Osteoblast (primary cell): Measurements from ENCODE around the gene PODNL1. TPM values are rescaled to one million over a fixed set of nuclear protein-coding genes. Genes with fewer than 3 reads are reported as not detected.

Source experiments
- DNase-seq: peaks from one replicate; pipeline ENCODE4 v3.0.0; 2011; ENCODE audit warnings: low spot score, mixed read lengths; ENCODE audit not compliant: insufficient read length; ENCODE audit errors: missing footprints
- H2AFZ ChIP-seq: 2 replicates; pipeline ENCODE4 v1.6.0; 2011; ENCODE audit warnings: mild to moderate bottlenecking, low read length
- H3K27ac ChIP-seq: 2 replicates; pipeline ENCODE4 v1.5.1; 2011; ENCODE audit warnings: mild to moderate bottlenecking, low read depth, low read length, moderate library complexity
- H3K27me3 ChIP-seq: 2 replicates; pipeline ENCODE4 v1.6.0; 2012; ENCODE audit warnings: mild to moderate bottlenecking, control low read depth, inconsistent platforms, low read length, moderate library complexity; ENCODE audit not compliant: insufficient read depth
- H3K36me3 ChIP-seq: 2 replicates; pipeline ENCODE4 v1.5.1; 2011; ENCODE audit warnings: mild to moderate bottlenecking, low read length, control low read depth, moderate library complexity; ENCODE audit not compliant: insufficient read depth
- H3K4me1 ChIP-seq: 2 replicates; pipeline ENCODE4 v1.5.1; 2011; ENCODE audit warnings: mild to moderate bottlenecking, low read length, control low read depth, moderate library complexity; ENCODE audit not compliant: insufficient read depth
- H3K4me2 ChIP-seq: 2 replicates; pipeline ENCODE4 v1.6.0; 2011; ENCODE audit warnings: mild to moderate bottlenecking, low read length; ENCODE audit not compliant: insufficient read depth
- H3K4me3 ChIP-seq: fragments of 200-600 bp; sonication (generic); 3 replicates; pipeline ENCODE4 v1.5.1; 2012; ENCODE audit warnings: mild to moderate bottlenecking, low read length, inconsistent platforms; ENCODE audit not compliant: insufficient read depth
- H3K79me2 ChIP-seq: 2 replicates; pipeline ENCODE4 v1.6.0; 2012; ENCODE audit warnings: mild to moderate bottlenecking, low read length, control low read depth, inconsistent platforms; ENCODE audit not compliant: insufficient read depth
- H3K9me3 ChIP-seq: 2 replicates; pipeline ENCODE4 v1.5.1; 2011; ENCODE audit warnings: low read depth, low read length, control low read depth
- H4K20me1 ChIP-seq: 2 replicates; pipeline ENCODE4 v1.6.0; 2012; ENCODE audit warnings: mild to moderate bottlenecking, low read length, control low read depth; ENCODE audit not compliant: insufficient read depth
- CTCF ChIP-seq: IDR thresholded peaks from 2 replicates; pipeline ENCODE4 v1.5.1; 2011; ENCODE audit warnings: mild to moderate bottlenecking, low read depth, low read length, moderate library complexity; ENCODE audit errors: extremely low read depth
- total RNA-seq: library from RNA; depleted of rRNA; stranded (reverse); fragments of >200 nt; gene quantifications from 2 replicates; pipeline ENCODE4 v1.2.3, GENCODE V29; 2012

PODNL1 gene
- total RNA-seq, 1 donor: 4.0 TPM

GRCh38 chr19:13885826-13886365 is 52.3 kb downstream of the PODNL1 start:
- peaks cover 20% of the 10 kb centered on the region for H3K4me1 ChIP-seq
- no peaks in the 10 kb centered on the region for H3K27me3 ChIP-seq
- H3K4me2 ChIP-seq: no peak overlapping the region
- H3K9me3 ChIP-seq: no peaks in the 10 kb centered on the region
- no peaks in the 10 kb centered on the region for H4K20me1 ChIP-seq
- no peak overlapping the region for H3K4me3 ChIP-seq
- DNase-seq: peak; percentile 64
- H3K36me3 ChIP-seq: no peaks in the 10 kb centered on the region
- no peak for TF ChIP-seq CTCF
- no peak overlapping the region for H3K27ac ChIP-seq
- no peak overlapping the region for H2AFZ ChIP-seq
- H3K79me2 ChIP-seq: no peaks in the 10 kb centered on the region

GRCh38 chr19:13884726-13885591 is 53.3 kb downstream of the PODNL1 start:
- Histone ChIP-seq H3K9me3 (no peaks in the 10 kb centered on the region), H3K79me2 (no peaks in the 10 kb centered on the region), H3K36me3 (no peaks in the 10 kb centered on the region), H3K4me1 (peaks cover 27% of the 10 kb centered on the region), H3K27ac (no peak overlapping the region), H2AFZ (no peak overlapping the region), H3K27me3 (no peaks in the 10 kb centered on the region), H3K4me3 (no peak overlapping the region), H4K20me1 (no peaks in the 10 kb centered on the region), H3K4me2 (no peak overlapping the region)
- DNase-seq: peak; percentile 73
- TF ChIP-seq CTCF: no peak

- peak; percentile 26 for TF ChIP-seq CTCF
- Histone ChIP-seq H3K4me3 (no peak overlapping the region), H3K4me1 (peaks cover 27% of the 10 kb centered on the region), H3K27ac (no peak overlapping the region), H2AFZ (no peak overlapping the region), H3K79me2 (no peaks in the 10 kb centered on the region), H4K20me1 (no peaks in the 10 kb centered on the region), H3K27me3 (no peaks in the 10 kb centered on the region), H3K4me2 (no peak overlapping the region), H3K9me3 (no peaks in the 10 kb centered on the region), H3K36me3 (no peaks in the 10 kb centered on the region)
- DNase-seq: peak; percentile 74
These were observed 54.6 kb downstream of the PODNL1 start for GRCh38 chr19:13883516-13884064.

- H3K36me3 ChIP-seq: no peaks in the 10 kb centered on the region
- no peaks in the 10 kb centered on the region for H3K27me3 ChIP-seq
- H3K79me2 ChIP-seq: no peaks in the 10 kb centered on the region
- DNase-seq: peak; percentile 64
- H3K4me3 ChIP-seq: no peak overlapping the region
- H3K4me1 ChIP-seq: peaks cover 27% of the 10 kb centered on the region
- no peak overlapping the region for H3K4me2 ChIP-seq
- H3K27ac ChIP-seq: no peak overlapping the region
- no peaks in the 10 kb centered on the region for H3K9me3 ChIP-seq
- no peak for TF ChIP-seq CTCF
- H2AFZ ChIP-seq: no peak overlapping the region
- no peaks in the 10 kb centered on the region for H4K20me1 ChIP-seq
These were observed 55.4 kb downstream of the PODNL1 start for GRCh38 chr19:13882836-13883235.
